ENCODE results near the gene SVBP.

The SVBP gene

GRCh38 chr1:42816585-42817439 is at the start of gene SVBP, which contains the start of gene ERMAP (continued):
- TF ChIP-seq ZNF510 (tag by site-specific recombination; IDR thresholded peaks at IDR 0.05; ENCODE audit: insufficient replicate concordance) (no peak), ZBTB7A (tag by site-specific recombination; IDR thresholded peaks at IDR 0.05; ENCODE audit: low read depth) (no peak), SCRT1 (tag by site-specific recombination; IDR thresholded peaks at IDR 0.05; ENCODE audit: borderline replicate concordance) (no peak), ZNF23 (tag by site-specific recombination; IDR thresholded peaks at IDR 0.05; ENCODE audit: borderline replicate concordance) (no peak), PRDM1 (tag by site-specific recombination; IDR thresholded peaks at IDR 0.05) (no peak), ZBTB20 (tag by site-specific recombination; IDR thresholded peaks at IDR 0.05) (peak; percentile 20; the same call in 1 of the 2 replicates), ZNF37A (tag by site-specific recombination; IDR thresholded peaks at IDR 0.05) (no peak), ZNF658 (tag by site-specific recombination; IDR thresholded peaks at IDR 0.05) (no peak), ZNF266 (tag by site-specific recombination; IDR thresholded peaks at IDR 0.05; ENCODE audit: low read depth) (no peak), ZBTB17 (tag by site-specific recombination; IDR thresholded peaks at IDR 0.05) (no peak), ZNF350 (tag by site-specific recombination; IDR thresholded peaks at IDR 0.05) (no peak), ZNF138 (tag by site-specific recombination; IDR thresholded peaks at IDR 0.05; ENCODE audit: borderline replicate concordance) (no peak), YY1 (tag by site-specific recombination; IDR thresholded peaks at IDR 0.05) (peak; percentile 86), ZNF701 (tag by site-specific recombination; IDR thresholded peaks at IDR 0.05) (no peak), ZNF239 (tag by site-specific recombination; IDR thresholded peaks at IDR 0.05) (no peak), TCF7L2 (IDR thresholded peaks at IDR 0.05; ENCODE audit: borderline replicate concordance, low read depth, low read length) (no peak), KLF8 (tag by site-specific recombination; IDR thresholded peaks at IDR 0.05) (peak; percentile 95), ZNF114 (tag by site-specific recombination; IDR thresholded peaks at IDR 0.05) (no peak), KLF9 (tag by site-specific recombination; IDR thresholded peaks at IDR 0.05; ENCODE audit: low read depth) (peak; percentile 89)
- TF ChIP-seq, protein P1, sequence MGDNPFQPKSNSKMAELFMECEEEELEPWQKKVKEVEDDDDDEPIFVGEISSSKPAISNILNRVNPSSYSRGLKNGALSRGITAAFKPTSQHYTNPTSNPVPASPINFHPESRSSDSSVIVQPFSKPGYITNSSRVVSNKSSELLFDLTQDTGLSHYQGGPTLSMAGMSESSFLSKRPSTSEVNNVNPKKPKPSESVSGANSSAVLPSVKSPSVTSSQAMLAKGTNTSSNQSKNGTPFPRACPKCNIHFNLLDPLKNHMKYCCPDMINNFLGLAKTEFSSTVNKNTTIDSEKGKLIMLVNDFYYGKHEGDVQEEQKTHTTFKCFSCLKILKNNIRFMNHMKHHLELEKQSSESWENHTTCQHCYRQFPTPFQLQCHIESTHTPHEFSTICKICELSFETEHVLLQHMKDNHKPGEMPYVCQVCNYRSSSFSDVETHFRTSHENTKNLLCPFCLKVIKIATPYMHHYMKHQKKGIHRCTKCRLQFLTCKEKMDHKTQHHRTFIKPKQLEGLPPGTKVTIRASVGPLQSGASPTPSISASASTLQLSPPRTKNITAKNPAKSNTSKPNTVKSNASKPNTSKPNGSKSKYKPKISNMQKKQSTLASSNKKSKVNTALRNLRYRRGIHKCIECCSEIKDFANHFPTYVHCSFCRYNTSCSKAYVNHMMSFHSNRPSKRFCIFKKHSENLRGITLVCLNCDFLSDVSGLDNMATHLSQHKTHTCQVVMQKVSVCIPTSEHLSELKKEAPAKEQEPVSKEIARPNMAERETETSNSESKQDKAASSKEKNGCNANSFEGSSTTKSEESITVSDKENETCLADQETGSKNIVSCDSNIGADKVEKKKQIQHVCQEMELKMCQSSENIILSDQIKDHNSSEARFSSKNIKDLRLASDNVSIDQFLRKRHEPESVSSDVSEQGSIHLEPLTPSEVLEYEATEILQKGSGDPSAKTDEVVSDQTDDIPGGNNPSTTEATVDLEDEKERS (tag by site-specific recombination; IDR thresholded peaks at IDR 0.05): no peak
- TF ChIP-seq, protein P2, sequence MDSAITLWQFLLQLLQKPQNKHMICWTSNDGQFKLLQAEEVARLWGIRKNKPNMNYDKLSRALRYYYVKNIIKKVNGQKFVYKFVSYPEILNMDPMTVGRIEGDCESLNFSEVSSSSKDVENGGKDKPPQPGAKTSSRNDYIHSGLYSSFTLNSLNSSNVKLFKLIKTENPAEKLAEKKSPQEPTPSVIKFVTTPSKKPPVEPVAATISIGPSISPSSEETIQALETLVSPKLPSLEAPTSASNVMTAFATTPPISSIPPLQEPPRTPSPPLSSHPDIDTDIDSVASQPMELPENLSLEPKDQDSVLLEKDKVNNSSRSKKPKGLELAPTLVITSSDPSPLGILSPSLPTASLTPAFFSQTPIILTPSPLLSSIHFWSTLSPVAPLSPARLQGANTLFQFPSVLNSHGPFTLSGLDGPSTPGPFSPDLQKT (IDR thresholded peaks at IDR 0.05; ENCODE audit: borderline replicate concordance, low read depth, low read length): no peak
- TF ChIP-seq, protein P3, sequence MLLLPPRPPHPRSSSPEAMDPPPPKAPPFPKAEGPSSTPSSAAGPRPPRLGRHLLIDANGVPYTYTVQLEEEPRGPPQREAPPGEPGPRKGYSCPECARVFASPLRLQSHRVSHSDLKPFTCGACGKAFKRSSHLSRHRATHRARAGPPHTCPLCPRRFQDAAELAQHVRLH (tag by site-specific recombination; IDR thresholded peaks at IDR 0.05): no peak
- TF ChIP-seq, protein P4, sequence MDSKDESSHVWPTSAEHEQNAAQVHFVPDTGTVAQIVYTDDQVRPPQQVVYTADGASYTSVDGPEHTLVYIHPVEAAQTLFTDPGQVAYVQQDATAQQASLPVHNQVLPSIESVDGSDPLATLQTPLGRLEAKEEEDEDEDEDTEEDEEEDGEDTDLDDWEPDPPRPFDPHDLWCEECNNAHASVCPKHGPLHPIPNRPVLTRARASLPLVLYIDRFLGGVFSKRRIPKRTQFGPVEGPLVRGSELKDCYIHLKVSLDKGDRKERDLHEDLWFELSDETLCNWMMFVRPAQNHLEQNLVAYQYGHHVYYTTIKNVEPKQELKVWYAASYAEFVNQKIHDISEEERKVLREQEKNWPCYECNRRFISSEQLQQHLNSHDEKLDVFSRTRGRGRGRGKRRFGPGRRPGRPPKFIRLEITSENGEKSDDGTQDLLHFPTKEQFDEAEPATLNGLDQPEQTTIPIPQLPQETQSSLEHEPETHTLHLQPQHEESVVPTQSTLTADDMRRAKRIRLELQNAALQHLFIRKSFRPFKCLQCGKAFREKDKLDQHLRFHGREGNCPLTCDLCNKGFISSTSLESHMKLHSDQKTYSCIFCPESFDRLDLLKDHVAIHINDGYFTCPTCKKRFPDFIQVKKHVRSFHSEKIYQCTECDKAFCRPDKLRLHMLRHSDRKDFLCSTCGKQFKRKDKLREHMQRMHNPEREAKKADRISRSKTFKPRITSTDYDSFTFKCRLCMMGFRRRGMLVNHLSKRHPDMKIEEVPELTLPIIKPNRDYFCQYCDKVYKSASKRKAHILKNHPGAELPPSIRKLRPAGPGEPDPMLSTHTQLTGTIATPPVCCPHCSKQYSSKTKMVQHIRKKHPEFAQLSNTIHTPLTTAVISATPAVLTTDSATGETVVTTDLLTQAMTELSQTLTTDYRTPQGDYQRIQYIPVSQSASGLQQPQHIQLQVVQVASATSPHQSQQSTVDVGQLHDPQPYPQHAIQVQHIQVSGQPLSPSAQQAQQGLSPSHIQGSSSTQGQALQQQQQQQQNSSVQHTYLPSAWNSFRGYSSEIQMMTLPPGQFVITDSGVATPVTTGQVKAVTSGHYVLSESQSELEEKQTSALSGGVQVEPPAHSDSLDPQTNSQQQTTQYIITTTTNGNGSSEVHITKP (tag by site-specific recombination; IDR thresholded peaks at IDR 0.05): peak; percentile 76; the same call in 1 of the 2 replicates
- TF ChIP-seq, protein P5, sequence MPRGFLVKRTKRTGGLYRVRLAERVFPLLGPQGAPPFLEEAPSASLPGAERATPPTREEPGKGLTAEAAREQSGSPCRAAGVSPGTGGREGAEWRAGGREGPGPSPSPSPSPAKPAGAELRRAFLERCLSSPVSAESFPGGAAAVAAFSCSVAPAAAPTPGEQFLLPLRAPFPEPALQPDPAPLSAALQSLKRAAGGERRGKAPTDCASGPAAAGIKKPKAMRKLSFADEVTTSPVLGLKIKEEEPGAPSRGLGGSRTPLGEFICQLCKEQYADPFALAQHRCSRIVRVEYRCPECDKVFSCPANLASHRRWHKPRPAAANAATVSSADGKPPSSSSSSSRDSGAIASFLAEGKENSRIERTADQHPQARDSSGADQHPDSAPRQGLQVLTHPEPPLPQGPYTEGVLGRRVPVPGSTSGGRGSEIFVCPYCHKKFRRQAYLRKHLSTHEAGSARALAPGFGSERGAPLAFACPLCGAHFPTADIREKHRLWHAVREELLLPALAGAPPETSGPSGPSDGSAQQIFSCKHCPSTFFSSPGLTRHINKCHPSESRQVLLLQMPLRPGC (tag by site-specific recombination; IDR thresholded peaks at IDR 0.05): no peak
- TF ChIP-seq, protein P6, sequence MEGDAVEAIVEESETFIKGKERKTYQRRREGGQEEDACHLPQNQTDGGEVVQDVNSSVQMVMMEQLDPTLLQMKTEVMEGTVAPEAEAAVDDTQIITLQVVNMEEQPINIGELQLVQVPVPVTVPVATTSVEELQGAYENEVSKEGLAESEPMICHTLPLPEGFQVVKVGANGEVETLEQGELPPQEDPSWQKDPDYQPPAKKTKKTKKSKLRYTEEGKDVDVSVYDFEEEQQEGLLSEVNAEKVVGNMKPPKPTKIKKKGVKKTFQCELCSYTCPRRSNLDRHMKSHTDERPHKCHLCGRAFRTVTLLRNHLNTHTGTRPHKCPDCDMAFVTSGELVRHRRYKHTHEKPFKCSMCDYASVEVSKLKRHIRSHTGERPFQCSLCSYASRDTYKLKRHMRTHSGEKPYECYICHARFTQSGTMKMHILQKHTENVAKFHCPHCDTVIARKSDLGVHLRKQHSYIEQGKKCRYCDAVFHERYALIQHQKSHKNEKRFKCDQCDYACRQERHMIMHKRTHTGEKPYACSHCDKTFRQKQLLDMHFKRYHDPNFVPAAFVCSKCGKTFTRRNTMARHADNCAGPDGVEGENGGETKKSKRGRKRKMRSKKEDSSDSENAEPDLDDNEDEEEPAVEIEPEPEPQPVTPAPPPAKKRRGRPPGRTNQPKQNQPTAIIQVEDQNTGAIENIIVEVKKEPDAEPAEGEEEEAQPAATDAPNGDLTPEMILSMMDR (tag by site-specific recombination; IDR thresholded peaks at IDR 0.05): peak; percentile 69
